A549 (cell line): Measurements from ENCODE around the gene P4HB. TPM values are rescaled to one million over a fixed set of nuclear protein-coding genes. Genes with fewer than 3 reads are reported as not detected.

Experiments used
- BHLHE40 ChIP-seq: IDR thresholded peaks from 2 replicates; pipeline ENCODE4 v1.6.1; 2012; ENCODE audit warnings: low read depth, low read length, inconsistent platforms
- CBX2 ChIP-seq: fragments of 200-600 bp; sonication (generic); IDR thresholded peaks from 2 replicates; pipeline ENCODE4 v1.6.1; 2016; ENCODE audit warnings: low read depth, mild to moderate bottlenecking, borderline replicate concordance
- CBX8 ChIP-seq: fragments of 200-600 bp; sonication (generic); IDR thresholded peaks from 2 replicates; pipeline ENCODE4 v1.6.1; 2016
- CHD2 ChIP-seq: fragments of 150-350 bp; IDR thresholded peaks from 2 replicates; pipeline ENCODE4 v1.6.1; 2014; ENCODE audit warnings: low read length; ENCODE audit not compliant: partially characterized antibody
- CHD4 ChIP-seq: fragments of 200-600 bp; sonication (generic); IDR thresholded peaks from 2 replicates; pipeline ENCODE4 v1.6.1; 2016; ENCODE audit warnings: antibody characterized with exemption, mild to moderate bottlenecking, borderline replicate concordance
- EHF ChIP-seq: fragments of 250-450 bp; sonication (Bioruptor Pico); IDR thresholded peaks from 2 replicates; pipeline ENCODE4 v1.5.0; 2020; ENCODE audit warnings: mild to moderate bottlenecking
- EP300 ChIP-seq, 2 experiments: fragments of >200 bp; sonication (Bioruptor Twin); formaldehyde crosslinking; IDR thresholded peaks; 2 replicates in 1 of 2; 3 replicates in 1 of 2; pipeline ENCODE4 v1.6.1; 2016 to 2017
- ESRRA ChIP-seq: fragments of 150-350 bp; IDR thresholded peaks from 2 replicates; pipeline ENCODE4 v1.6.1; 2014; ENCODE audit warnings: mild to moderate bottlenecking, low read length, borderline replicate concordance
- FOSB ChIP-seq: fragments of 250-450 bp; sonication (Bioruptor Pico); IDR thresholded peaks from 2 replicates; pipeline ENCODE4 v1.5.0; 2020; ENCODE audit warnings: mild to moderate bottlenecking, moderate library complexity
- GATA3 ChIP-seq: IDR thresholded peaks from 2 replicates; pipeline ENCODE4 v1.6.1; 2012; ENCODE audit warnings: borderline replicate concordance
- HDAC2 ChIP-seq: fragments of 200-600 bp; sonication (generic); IDR thresholded peaks from 2 replicates; pipeline ENCODE4 v1.6.1; 2016
- HOXB5 ChIP-seq: fragments of 250-450 bp; sonication (Bioruptor Pico); IDR thresholded peaks from 2 replicates; pipeline ENCODE4 v1.5.0; 2020; ENCODE audit warnings: mild to moderate bottlenecking, moderate library complexity
- JUNB ChIP-seq: fragments of >200 bp; sonication (Bioruptor Twin); formaldehyde crosslinking; IDR thresholded peaks from 2 replicates; pipeline ENCODE4 v1.6.1; 2016
- KDM1A ChIP-seq: fragments of 200-600 bp; sonication (generic); IDR thresholded peaks from 2 replicates; pipeline ENCODE4 v1.6.1; 2016; ENCODE audit warnings: low read depth, mild to moderate bottlenecking
- MYC ChIP-seq: IDR thresholded peaks from 2 replicates; pipeline ENCODE4 v1.6.1; 2012; ENCODE audit warnings: mild to moderate bottlenecking, inconsistent platforms, low read length, improper control_type of control experiment, borderline replicate concordance
- NPAS2 ChIP-seq: fragments of 250-450 bp; sonication (Bioruptor Pico); IDR thresholded peaks from 2 replicates; pipeline ENCODE4 v1.8.0; 2022; ENCODE audit warnings: mild to moderate bottlenecking, moderate library complexity, borderline replicate concordance
- POLR2A ChIP-seq: IDR thresholded peaks from 2 replicates; pipeline ENCODE4 v1.6.1; 2012; ENCODE audit warnings: mild to moderate bottlenecking, low read length
- POLR2AphosphoS2 ChIP-seq: conservative IDR thresholded peaks from 2 replicates; pipeline ENCODE4 v1.6.1; 2012; ENCODE audit warnings: low read length, improper control_type of control experiment, inconsistent platforms
- RCOR1 ChIP-seq: fragments of 150-350 bp; IDR thresholded peaks from 2 replicates; pipeline ENCODE4 v1.6.1; 2014; ENCODE audit warnings: antibody characterized with exemption, low read length, low read depth
- RFX5 ChIP-seq: fragments of 450-650 bp; IDR thresholded peaks from 2 replicates; pipeline ENCODE4 v1.7.1; 2014; ENCODE audit warnings: antibody characterized with exemption, mild to moderate bottlenecking, moderate library complexity
- RNF2 ChIP-seq: fragments of 200-600 bp; sonication (generic); IDR thresholded peaks from 2 replicates; pipeline ENCODE4 v1.6.1; 2016; ENCODE audit warnings: low read depth, mild to moderate bottlenecking, antibody characterized with exemption, moderate library complexity, borderline replicate concordance
- SMC3 ChIP-seq: fragments of >200 bp; sonication (Bioruptor Twin); formaldehyde crosslinking; IDR thresholded peaks from 3 replicates; pipeline ENCODE4 v1.6.1; 2018; ENCODE audit warnings: inconsistent platforms
- TFCP2L1 ChIP-seq: fragments of 250-450 bp; sonication (Bioruptor Pico); IDR thresholded peaks from 2 replicates; pipeline ENCODE4 v1.5.0; 2021; ENCODE audit warnings: mild to moderate bottlenecking
- TP53 ChIP-seq: fragments of 250-450 bp; sonication (Bioruptor Pico); IDR thresholded peaks from 2 replicates; pipeline ENCODE4 v1.5.0; 2021; ENCODE audit warnings: mild to moderate bottlenecking, moderate library complexity
- ZC3H11A ChIP-seq: fragments of 450-650 bp; IDR thresholded peaks from 2 replicates; pipeline ENCODE4 v1.6.1; 2014; ENCODE audit warnings: antibody characterized with exemption, mild to moderate bottlenecking
- ZFP36 ChIP-seq: fragments of 450-650 bp; IDR thresholded peaks from 2 replicates; pipeline ENCODE4 v1.6.1; 2014; ENCODE audit warnings: borderline replicate concordance; ENCODE audit not compliant: partially characterized antibody
- ZNF302 ChIP-seq: fragments of 250-450 bp; sonication (Bioruptor Pico); IDR thresholded peaks from 2 replicates; pipeline ENCODE4 v1.9.0; 2021; ENCODE audit warnings: inconsistent platforms, mild to moderate bottlenecking, moderate library complexity
- ZSCAN20 ChIP-seq: fragments of 250-450 bp; sonication (Bioruptor Pico); IDR thresholded peaks from 2 replicates; pipeline ENCODE4 v1.8.0; 2022; ENCODE audit warnings: mild to moderate bottlenecking, moderate library complexity
- polyA plus RNA-seq, 4 experiments: library from polyadenylated mRNA; depleted of rRNA in 3 of 4; stranded (reverse); fragments of >200 nt; fragmentation: RNase III in 1 of 4; extraction: RNeasy Plus Mini Kit Qiagen cat#74134 plus additional on column Dnase treatment in 1 of 4; gene quantifications; 2 replicates in 3 of 4; 3 replicates in 1 of 4; pipeline ENCODE4 v1.2.3, GENCODE V29; 2011 to 2017
- TF ChIP-seq, protein P1 (sequence below): fragments of 250-450 bp; sonication (Bioruptor Pico); IDR thresholded peaks from 2 replicates; pipeline ENCODE4 v1.5.0; 2020; ENCODE audit warnings: low read depth, mild to moderate bottlenecking, moderate library complexity
- TF ChIP-seq, protein P2 (sequence below): fragments of 150-350 bp; IDR thresholded peaks from 2 replicates; pipeline ENCODE4 v1.6.1; 2014; ENCODE audit warnings: low read depth, mild to moderate bottlenecking, low read length
- TF ChIP-seq, protein P3 (sequence below): fragments of >200 bp; sonication (Bioruptor Twin); formaldehyde crosslinking; IDR thresholded peaks from 3 replicates; pipeline ENCODE4 v1.6.1; 2016
- TF ChIP-seq, protein P4 (sequence below): fragments of 450-650 bp; IDR thresholded peaks from 2 replicates; pipeline ENCODE4 v1.6.1; 2014; ENCODE audit warnings: antibody characterized with exemption
- TF ChIP-seq, protein P5 (sequence below): fragments of 200-600 bp; sonication (generic); IDR thresholded peaks from 2 replicates; pipeline ENCODE4 v1.6.1; 2016; ENCODE audit warnings: antibody characterized with exemption, mild to moderate bottlenecking, moderate library complexity
- TF ChIP-seq, protein P6 (sequence below): fragments of 250-450 bp; sonication (Bioruptor Pico); IDR thresholded peaks from 2 replicates; pipeline ENCODE4 v1.5.0; 2021; ENCODE audit warnings: mild to moderate bottlenecking, moderate library complexity, borderline replicate concordance

Gene P4HB
- polyA plus RNA-seq, 2 of the 4 experiments (the other 2 are of a cell fraction) = 102 to 622 TPM

DNA sequence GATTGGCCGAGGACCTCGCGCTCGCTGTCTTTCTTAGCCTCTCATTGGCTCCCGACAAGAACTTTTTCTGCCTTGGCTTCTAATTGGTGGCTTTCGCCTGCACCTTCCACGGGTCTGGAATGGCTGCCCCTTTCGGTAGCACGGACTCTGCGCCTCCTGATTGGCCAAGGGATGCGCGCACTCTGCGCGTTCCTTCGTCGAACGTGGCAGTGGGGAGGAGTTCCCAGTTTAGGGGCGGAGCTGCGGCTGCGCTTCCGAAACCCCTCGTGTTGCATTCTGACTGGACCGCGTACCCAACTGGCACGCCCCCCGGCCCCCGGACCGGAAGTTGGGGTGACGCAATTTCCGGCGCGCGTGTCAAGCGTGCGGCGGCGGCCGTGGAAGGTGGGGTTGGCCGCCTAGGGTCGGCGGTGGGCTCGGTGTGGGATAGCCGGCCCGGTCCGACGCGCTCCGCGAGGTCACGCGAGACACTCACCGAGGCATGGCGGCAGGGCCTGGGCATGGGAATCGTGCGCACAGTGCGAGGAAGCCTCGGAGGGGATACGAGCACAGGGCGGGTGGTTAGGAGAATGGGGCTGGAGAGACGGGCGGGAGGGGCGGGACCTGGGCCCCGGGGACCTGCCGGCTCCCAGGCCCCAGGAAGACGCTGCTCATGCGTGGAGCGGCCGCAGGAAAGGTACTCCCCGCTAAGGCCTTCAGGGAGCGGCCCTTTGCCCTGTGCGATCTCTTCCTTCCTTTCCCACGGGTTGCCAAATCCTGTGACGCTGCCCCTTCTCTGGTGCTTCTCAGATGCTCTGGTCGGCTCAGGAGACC lies 627 bp upstream of the P4HB start (continued):
- peak; percentile 100 for TF ChIP-seq ZSCAN20 (CRISPR knock-in tag)
- TF ChIP-seq, protein P1, sequence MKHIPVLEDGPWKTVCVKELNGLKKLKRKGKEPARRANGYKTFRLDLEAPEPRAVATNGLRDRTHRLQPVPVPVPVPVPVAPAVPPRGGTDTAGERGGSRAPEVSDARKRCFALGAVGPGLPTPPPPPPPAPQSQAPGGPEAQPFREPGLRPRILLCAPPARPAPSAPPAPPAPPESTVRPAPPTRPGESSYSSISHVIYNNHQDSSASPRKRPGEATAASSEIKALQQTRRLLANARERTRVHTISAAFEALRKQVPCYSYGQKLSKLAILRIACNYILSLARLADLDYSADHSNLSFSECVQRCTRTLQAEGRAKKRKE (CRISPR knock-in tag) = peak; percentile 100
- TF ChIP-seq MYC = peak; percentile 92
- TF ChIP-seq, protein P2, sequence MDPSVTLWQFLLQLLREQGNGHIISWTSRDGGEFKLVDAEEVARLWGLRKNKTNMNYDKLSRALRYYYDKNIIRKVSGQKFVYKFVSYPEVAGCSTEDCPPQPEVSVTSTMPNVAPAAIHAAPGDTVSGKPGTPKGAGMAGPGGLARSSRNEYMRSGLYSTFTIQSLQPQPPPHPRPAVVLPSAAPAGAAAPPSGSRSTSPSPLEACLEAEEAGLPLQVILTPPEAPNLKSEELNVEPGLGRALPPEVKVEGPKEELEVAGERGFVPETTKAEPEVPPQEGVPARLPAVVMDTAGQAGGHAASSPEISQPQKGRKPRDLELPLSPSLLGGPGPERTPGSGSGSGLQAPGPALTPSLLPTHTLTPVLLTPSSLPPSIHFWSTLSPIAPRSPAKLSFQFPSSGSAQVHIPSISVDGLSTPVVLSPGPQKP = peak; percentile 36; the same call in 1 of the 2 replicates
- TF ChIP-seq TFCP2L1 = peak; percentile 99
- peak; percentile 84 for TF ChIP-seq RFX5
- no peak; the same call in 1 of the 2 replicates for TF ChIP-seq GATA3
- peak; percentile 100 for TF ChIP-seq EHF
- TF ChIP-seq CHD4 = no peak
- TF ChIP-seq, protein P3, sequence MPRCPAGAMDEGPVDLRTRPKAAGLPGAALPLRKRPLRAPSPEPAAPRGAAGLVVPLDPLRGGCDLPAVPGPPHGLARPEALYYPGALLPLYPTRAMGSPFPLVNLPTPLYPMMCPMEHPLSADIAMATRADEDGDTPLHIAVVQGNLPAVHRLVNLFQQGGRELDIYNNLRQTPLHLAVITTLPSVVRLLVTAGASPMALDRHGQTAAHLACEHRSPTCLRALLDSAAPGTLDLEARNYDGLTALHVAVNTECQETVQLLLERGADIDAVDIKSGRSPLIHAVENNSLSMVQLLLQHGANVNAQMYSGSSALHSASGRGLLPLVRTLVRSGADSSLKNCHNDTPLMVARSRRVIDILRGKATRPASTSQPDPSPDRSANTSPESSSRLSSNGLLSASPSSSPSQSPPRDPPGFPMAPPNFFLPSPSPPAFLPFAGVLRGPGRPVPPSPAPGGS = peak; percentile 84
- TF ChIP-seq ZC3H11A = no peak
- TF ChIP-seq POLR2AphosphoS2 = no peak
- TF ChIP-seq, protein P4, sequence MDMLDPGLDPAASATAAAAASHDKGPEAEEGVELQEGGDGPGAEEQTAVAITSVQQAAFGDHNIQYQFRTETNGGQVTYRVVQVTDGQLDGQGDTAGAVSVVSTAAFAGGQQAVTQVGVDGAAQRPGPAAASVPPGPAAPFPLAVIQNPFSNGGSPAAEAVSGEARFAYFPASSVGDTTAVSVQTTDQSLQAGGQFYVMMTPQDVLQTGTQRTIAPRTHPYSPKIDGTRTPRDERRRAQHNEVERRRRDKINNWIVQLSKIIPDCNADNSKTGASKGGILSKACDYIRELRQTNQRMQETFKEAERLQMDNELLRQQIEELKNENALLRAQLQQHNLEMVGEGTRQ = no peak
- TF ChIP-seq CHD2 = peak; percentile 54
- no peak for TF ChIP-seq ZFP36
- peak; percentile 98 for TF ChIP-seq POLR2A
- TF ChIP-seq BHLHE40 = peak; percentile 71
- no peak for TF ChIP-seq RNF2
- TF ChIP-seq RCOR1 = no peak
- TF ChIP-seq ESRRA = no peak
- peak; percentile 99 for TF ChIP-seq NPAS2 (CRISPR knock-in tag)
- peak; percentile 99 for TF ChIP-seq TP53 (CRISPR knock-in tag)
- TF ChIP-seq EP300 (IDR thresholded peaks at IDR 0.05) = no peak
- no peak for TF ChIP-seq CBX2
- TF ChIP-seq HDAC2 = no peak
- peak; percentile 100 for TF ChIP-seq HOXB5 (CRISPR knock-in tag)
- no peak for TF ChIP-seq JUNB
- TF ChIP-seq, protein P5, sequence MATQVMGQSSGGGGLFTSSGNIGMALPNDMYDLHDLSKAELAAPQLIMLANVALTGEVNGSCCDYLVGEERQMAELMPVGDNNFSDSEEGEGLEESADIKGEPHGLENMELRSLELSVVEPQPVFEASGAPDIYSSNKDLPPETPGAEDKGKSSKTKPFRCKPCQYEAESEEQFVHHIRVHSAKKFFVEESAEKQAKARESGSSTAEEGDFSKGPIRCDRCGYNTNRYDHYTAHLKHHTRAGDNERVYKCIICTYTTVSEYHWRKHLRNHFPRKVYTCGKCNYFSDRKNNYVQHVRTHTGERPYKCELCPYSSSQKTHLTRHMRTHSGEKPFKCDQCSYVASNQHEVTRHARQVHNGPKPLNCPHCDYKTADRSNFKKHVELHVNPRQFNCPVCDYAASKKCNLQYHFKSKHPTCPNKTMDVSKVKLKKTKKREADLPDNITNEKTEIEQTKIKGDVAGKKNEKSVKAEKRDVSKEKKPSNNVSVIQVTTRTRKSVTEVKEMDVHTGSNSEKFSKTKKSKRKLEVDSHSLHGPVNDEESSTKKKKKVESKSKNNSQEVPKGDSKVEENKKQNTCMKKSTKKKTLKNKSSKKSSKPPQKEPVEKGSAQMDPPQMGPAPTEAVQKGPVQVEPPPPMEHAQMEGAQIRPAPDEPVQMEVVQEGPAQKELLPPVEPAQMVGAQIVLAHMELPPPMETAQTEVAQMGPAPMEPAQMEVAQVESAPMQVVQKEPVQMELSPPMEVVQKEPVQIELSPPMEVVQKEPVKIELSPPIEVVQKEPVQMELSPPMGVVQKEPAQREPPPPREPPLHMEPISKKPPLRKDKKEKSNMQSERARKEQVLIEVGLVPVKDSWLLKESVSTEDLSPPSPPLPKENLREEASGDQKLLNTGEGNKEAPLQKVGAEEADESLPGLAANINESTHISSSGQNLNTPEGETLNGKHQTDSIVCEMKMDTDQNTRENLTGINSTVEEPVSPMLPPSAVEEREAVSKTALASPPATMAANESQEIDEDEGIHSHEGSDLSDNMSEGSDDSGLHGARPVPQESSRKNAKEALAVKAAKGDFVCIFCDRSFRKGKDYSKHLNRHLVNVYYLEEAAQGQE = no peak
- no peak for TF ChIP-seq KDM1A
- TF ChIP-seq, protein P6, sequence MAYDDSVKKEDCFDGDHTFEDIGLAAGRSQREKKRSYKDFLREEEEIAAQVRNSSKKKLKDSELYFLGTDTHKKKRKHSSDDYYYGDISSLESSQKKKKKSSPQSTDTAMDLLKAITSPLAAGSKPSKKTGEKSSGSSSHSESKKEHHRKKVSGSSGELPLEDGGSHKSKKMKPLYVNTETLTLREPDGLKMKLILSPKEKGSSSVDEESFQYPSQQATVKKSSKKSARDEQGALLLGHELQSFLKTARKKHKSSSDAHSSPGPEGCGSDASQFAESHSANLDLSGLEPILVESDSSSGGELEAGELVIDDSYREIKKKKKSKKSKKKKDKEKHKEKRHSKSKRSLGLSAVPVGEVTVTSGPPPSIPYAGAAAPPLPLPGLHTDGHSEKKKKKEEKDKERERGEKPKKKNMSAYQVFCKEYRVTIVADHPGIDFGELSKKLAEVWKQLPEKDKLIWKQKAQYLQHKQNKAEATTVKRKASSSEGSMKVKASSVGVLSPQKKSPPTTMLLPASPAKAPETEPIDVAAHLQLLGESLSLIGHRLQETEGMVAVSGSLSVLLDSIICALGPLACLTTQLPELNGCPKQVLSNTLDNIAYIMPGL (CRISPR knock-in tag) = peak; percentile 96; the same call in 1 of the 2 replicates
- TF ChIP-seq FOSB (CRISPR knock-in tag) = peak; percentile 97
- TF ChIP-seq ZNF302 (CRISPR knock-in tag) = peak; percentile 99
- TF ChIP-seq SMC3 = 0 out of 3 replicates have a peak, but pooled peaks have one; percentile 9
- TF ChIP-seq CBX8 = no peak
